Aorta (tissue), 5 donors: Measurements from ENCODE around the gene PRSS16. TPM values are rescaled to one million over a fixed set of nuclear protein-coding genes. Genes with fewer than 3 reads are reported as not detected.
"Not testable (repeated sequence)": the region's sequence is repeated elsewhere in the genome, so short reads cannot be mapped to it uniquely, and the experiment has no call there.

ENCODE experiments used
- ATAC-seq: fragments of 200-7000 bp; cut with Tn5 transposase; one replicate; pipeline ENCODE4 v1.9.1; 2022; ENCODE audit warnings: moderate library complexity; ENCODE audit not compliant: low FRiP score
- DNase-seq, 2 donors: peaks; one replicate each; pipeline ENCODE4 v3.0.0-alpha.2; 2020
- H3K27ac ChIP-seq, 2 donors: one replicate each; pipeline ENCODE4 v1.5.1; 2013; ENCODE audit warnings: low read length in 2 of 2, mild to moderate bottlenecking in 2 of 2, moderate library complexity in 2 of 2, control low read depth in 1 of 2, inconsistent platforms in 1 of 2, low read depth in 1 of 2
- H3K27me3 ChIP-seq, 2 donors: one replicate each; pipeline ENCODE4 v1.6.1; 2013; ENCODE audit warnings: control low read depth in 1 of 2, low read length in 1 of 2, mild to moderate bottlenecking in 1 of 2, moderate library complexity in 1 of 2; ENCODE audit not compliant: insufficient read depth in 2 of 2, control insufficient read depth in 1 of 2
- H3K36me3 ChIP-seq, 2 donors: one replicate each; pipeline ENCODE4 v1.6.1; 2013; ENCODE audit warnings: control low read depth in 1 of 2, low read length in 1 of 2, mild to moderate bottlenecking in 1 of 2; ENCODE audit not compliant: insufficient read depth in 2 of 2, control insufficient read depth in 1 of 2
- H3K4me1 ChIP-seq, 2 donors: one replicate each; pipeline ENCODE4 v1.6.1; 2013; ENCODE audit warnings: low read length in 2 of 2, control low read depth in 1 of 2, mild to moderate bottlenecking in 1 of 2, moderate library complexity in 1 of 2; ENCODE audit not compliant: insufficient read depth in 2 of 2, control insufficient read depth in 1 of 2
- H3K4me3 ChIP-seq, 2 donors: one replicate each; pipeline ENCODE4 v1.5.1; 2013; ENCODE audit warnings: low read length in 2 of 2, control low read depth in 1 of 2, mild to moderate bottlenecking in 1 of 2
- H3K9me3 ChIP-seq: one replicate; pipeline ENCODE4 v1.6.1; 2013; ENCODE audit warnings: mild to moderate bottlenecking, low read length; ENCODE audit not compliant: control insufficient read depth
- WGBS, 2 donors: extraction: QIAGEN DNeasy Blood & Tissue Kit; methylation state at CpG; one replicate each; pipeline ENCODE4 v1.1.7; 2013; 5-methylcytosine and 5-hydroxymethylcytosine counted together
- intact Hi-C, 2 donors: fragments of 100-400 bp; cut with DNase I; formaldehyde crosslinking; loops; one replicate each; pipeline versions ENCODE4 v1.14.2 to v1.15.0; 2022
- polyA plus RNA-seq, 2 donors: library from polyadenylated mRNA; stranded (reverse); fragments of 200-250 nt; gene quantifications; one replicate each; pipeline ENCODE4 v1.2.3, GENCODE V29; 2013
- total RNA-seq, 2 donors: library from RNA; stranded (reverse); fragmentation: NEBNext Ultra II Directional; extraction: Animal tissue kit (Norgen Biotek cat#: 25700); gene quantifications; one replicate each; pipeline ENCODE4 v1.2.1, GENCODE V29; 2021
- donor health status: healthy with polysubstance abuse.
- donor health status: Bipolar disorder and iron deficiency.
- donor health status: DM: no; HTN: no; CAD: no.
- donor health status: DM: no; HTN: no; CAD: no.
- donor health status: DM: yes; HTN: yes; CAD: no.

The PRSS16 gene
- total and polyA plus RNA-seq, 4 donors = 0.75 to 1.1 TPM; not detected in 2

DNA sequence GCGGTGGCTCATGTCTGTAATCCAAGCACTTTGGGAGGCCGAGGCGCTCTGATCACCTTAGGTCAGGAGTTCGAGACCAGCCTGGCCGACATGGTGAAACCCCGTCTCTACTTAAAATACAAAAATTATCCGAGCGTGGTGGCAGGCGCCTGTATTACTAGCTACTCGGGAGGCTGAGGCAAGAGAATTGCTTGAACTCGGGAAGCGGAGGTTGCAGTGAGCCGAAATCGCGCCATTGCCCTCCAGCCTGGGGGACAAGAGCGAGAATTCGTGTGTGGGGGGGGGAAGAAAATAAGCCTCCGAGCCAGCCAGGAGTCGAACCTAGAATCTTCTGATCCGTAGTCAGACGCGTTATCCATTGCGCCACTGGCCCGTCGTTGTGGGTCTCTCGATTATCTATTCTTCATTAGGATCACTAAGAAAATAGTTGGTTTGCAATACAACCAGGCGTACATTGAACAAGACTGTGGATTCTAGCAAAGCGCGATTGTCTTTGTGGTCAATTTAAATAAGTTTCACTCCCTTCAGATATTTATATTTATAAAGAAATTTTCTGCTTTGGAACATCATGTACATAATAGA, 33.9 kb upstream of the PRSS16 start:
- intact Hi-C loops = no loop called here
- Histone ChIP-seq H3K9me3 (peaks cover 5% of the 10 kb centered on the region), H3K27me3 (peaks cover 0 to 3% of the 10 kb centered on the region in 2 donors), H3K4me1 (no peaks in the 10 kb centered on the region), H3K27ac (no peak overlapping the region), H3K4me3 (no peak overlapping the region), H3K36me3 (no peaks in the 10 kb centered on the region)
- no peak for DNase-seq
- WGBS, 2 donors = 38 to 41% methylated on average over 29 of the region's 29 CpGs
- ATAC-seq = no peak

DNA sequence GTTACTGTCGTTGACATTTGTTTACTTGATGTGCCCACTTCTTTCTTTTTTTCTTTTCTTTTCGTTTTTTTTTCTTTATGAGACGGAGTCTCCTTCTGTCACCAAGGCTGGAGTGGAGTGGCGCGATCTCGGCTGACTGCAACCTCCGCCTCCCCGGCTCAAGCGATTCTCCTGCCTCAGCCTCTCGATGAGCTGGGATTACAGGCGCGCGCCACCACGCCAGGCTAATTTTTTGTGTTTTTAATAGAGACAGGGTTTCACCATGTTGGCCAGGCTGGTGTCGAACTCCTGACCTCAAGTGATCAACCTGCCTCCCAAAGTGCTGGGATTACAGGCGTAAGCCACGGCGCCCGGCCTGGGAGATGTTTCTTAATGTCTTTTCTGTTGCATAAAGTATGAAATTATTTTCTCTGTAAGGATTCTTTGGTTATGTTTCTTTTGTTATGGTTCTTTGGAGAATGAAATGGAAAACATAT, 33.3 kb upstream of the PRSS16 start:
- peaks cover 5% of the 10 kb centered on the region for H3K9me3 ChIP-seq
- H3K4me1 ChIP-seq = no peaks in the 10 kb centered on the region
- intact Hi-C loops = no loop called here
- ATAC-seq = no peak
- H3K27ac ChIP-seq = no peak overlapping the region
- H3K4me3 ChIP-seq = no peak overlapping the region
- WGBS, 2 donors = 28 to 39% methylated on average over 19 of the region's 19 CpGs
- no peak for DNase-seq
- H3K36me3 ChIP-seq = no peaks in the 10 kb centered on the region
- H3K27me3 ChIP-seq = peaks cover 0 to 3% of the 10 kb centered on the region in 2 donors

DNA sequence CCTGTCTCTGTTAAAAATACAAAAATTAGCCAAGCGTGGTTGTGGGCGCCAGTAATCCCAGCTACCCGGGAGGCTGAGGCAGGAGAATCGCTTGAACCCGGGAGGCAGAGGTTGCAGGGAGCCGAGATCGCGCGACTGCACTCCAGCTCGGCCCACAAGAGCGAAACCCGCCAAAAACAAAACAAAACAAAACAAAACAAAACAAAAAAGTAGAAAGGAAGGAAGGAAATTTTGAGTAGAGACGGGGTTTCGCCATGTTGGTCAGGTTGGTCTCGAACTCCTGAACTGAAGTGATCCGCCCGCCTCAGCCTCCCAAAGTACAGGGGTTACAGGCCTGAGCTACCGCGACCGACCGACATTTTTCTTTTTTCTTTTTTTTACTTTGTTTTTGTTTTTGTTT, 30.6 kb upstream of the PRSS16 start:
- Histone ChIP-seq H3K4me1 (no peaks in the 10 kb centered on the region), H3K9me3 (peaks cover 1% of the 10 kb centered on the region), H3K36me3 (no peaks in the 10 kb centered on the region), H3K27ac (no peak overlapping the region), H3K4me3 (no peak overlapping the region), H3K27me3 (peaks cover 0 to 3% of the 10 kb centered on the region in 2 donors)
- intact Hi-C loops = no loop called here
- 91 to 95% methylated on average over 21 of the region's 21 CpGs for WGBS, 2 donors
- DNase-seq (no peak), ATAC-seq (no peak)

DNA sequence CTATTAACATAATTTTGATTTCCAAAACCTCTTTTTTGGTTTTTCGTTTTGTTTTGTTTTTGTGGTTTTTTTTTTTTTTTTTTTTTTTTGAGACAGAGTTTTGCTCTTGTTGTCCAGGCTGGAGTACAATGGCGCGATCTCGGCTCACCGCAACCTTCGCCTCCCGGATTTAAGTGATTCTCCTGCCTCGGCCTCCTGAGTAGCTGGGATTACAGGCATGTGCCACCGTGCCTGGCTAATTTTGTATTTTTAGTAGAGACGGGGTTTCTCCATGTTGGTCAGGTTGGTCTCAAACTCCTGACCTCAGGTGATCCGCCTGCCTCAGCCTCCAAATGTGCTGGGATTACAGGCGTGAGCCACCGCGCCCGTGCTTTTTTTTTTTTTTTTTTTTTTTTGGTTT, 24.5 kb upstream of the PRSS16 start:
- H3K4me3 ChIP-seq, H3K9me3 ChIP-seq, ATAC-seq, H3K36me3 ChIP-seq, H3K27me3 ChIP-seq, intact Hi-C loops, H3K4me1 ChIP-seq, DNase-seq, H3K27ac ChIP-seq: not testable (repeated sequence)
- WGBS, 2 donors = 92 to 93% methylated on average over 15 of the region's 15 CpGs

DNA sequence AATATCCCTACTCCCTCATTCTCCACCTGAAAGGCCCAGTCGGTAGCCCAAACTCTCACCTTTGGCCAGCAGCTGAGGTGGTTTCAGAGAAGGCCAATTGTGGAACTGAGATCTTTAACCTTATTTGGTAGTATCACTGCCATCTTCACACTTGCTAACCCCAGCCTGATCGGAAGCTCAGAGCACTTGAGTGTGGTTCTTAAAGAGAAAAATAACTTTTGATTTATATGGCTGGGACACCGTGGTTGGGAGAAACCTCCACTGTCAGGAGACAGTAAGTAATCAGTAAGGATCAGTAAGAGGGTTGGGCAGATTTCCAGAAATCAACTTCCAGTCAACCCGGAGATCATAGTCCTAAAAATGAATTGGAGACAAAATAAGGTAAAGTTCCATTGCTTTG, 22.8 kb upstream of the PRSS16 start:
- WGBS, 2 donors = 61 to 70% methylated on average over 4 of the region's 4 CpGs
- H3K4me3 ChIP-seq = no peak overlapping the region
- DNase-seq (no peak), ATAC-seq (no peak)
- no peak overlapping the region for H3K27ac ChIP-seq
- H3K9me3 ChIP-seq = no peaks in the 10 kb centered on the region
- H3K27me3 ChIP-seq = no peaks in the 10 kb centered on the region
- H3K4me1 ChIP-seq = no peaks in the 10 kb centered on the region
- H3K36me3 ChIP-seq = no peaks in the 10 kb centered on the region
- intact Hi-C loops = no loop called here

DNA sequence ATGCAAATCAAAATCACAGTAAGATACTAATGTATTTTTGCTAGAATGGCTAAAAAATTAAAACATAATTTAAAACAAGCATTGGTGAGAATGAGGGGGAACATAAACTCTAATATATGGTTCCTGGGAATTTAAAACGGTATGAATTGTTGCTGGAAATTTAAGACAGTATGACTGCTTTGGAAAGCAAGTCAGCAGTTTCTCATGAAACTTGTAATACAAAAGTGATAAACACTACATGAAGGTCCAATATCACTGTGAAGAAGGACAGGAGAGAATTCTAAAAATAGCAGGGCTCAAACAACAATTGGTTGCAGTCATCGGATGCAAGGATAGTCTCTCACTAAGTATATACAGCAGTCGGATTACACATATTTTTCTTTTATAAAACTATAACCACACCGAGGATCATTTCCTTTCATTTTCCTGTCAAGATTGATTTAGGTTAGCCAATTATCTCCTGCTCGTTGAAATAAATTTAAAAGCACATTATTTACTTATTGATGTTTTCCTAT, 18.5 kb upstream of the PRSS16 start:
- DNase-seq (no peak), ATAC-seq (no peak)
- H3K4me3 ChIP-seq = no peak overlapping the region
- intact Hi-C loops = no loop called here
- no peaks in the 10 kb centered on the region for H3K4me1 ChIP-seq
- no peaks in the 10 kb centered on the region for H3K9me3 ChIP-seq
- no peaks in the 10 kb centered on the region for H3K27me3 ChIP-seq
- H3K27ac ChIP-seq = no peak overlapping the region
- no peaks in the 10 kb centered on the region for H3K36me3 ChIP-seq
- 69 to 72% methylated on average over 5 of the region's 5 CpGs for WGBS, 2 donors

DNA sequence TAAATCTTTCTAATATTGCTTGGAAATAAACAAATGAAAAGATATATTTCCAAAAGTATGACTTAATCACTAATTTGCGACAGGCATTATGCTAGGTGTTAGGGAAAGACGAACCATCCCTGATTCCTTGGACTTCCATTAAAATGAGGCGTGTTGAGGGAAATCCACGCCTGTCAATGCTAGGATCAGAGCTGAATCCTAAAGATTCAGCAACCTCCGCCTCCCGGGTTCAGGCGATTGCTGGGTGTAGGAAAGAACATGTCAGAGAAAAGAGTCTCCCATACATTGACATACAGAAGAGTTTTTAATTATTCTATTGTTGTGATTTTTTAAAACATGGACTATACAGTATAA, 16.8 kb upstream of the PRSS16 start:
- WGBS, 2 donors = 27 to 38% methylated on average over 7 of the region's 7 CpGs
- Histone ChIP-seq H3K4me1 (no peaks in the 10 kb centered on the region), H3K27ac (no peak overlapping the region), H3K9me3 (no peaks in the 10 kb centered on the region), H3K27me3 (no peaks in the 10 kb centered on the region), H3K4me3 (no peak overlapping the region), H3K36me3 (no peaks in the 10 kb centered on the region)
- DNase-seq = no peak
- intact Hi-C loops = no loop called here
- ATAC-seq = no peak

DNA sequence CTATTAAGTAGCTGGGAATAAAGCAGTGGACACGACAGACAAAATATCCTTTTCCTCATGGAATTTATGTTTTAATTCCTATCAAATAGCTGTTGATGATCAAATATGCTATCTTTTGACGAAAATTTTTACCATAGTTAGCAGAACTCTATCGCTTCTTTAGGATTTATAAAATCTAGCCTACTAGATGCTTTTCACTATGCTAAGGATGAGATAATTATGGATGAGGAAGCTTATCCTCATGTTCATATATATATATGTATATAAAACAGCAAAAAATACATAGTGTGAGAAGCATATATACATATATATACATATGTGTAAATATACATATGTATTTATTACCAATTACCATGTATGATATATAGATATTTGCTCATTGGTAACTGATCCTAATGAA, 12.9 kb upstream of the PRSS16 start:
- H3K4me3 ChIP-seq = no peak overlapping the region
- intact Hi-C loops = no loop called here
- H3K36me3 ChIP-seq = no peaks in the 10 kb centered on the region
- no peaks in the 10 kb centered on the region for H3K4me1 ChIP-seq
- H3K27ac ChIP-seq = no peak overlapping the region
- DNase-seq (no peak), ATAC-seq (no peak)
- H3K9me3 ChIP-seq = peaks cover 5% of the 10 kb centered on the region
- WGBS, 2 donors = 63% methylated on average over 3 of the region's 3 CpGs
- H3K27me3 ChIP-seq = no peaks in the 10 kb centered on the region

DNA sequence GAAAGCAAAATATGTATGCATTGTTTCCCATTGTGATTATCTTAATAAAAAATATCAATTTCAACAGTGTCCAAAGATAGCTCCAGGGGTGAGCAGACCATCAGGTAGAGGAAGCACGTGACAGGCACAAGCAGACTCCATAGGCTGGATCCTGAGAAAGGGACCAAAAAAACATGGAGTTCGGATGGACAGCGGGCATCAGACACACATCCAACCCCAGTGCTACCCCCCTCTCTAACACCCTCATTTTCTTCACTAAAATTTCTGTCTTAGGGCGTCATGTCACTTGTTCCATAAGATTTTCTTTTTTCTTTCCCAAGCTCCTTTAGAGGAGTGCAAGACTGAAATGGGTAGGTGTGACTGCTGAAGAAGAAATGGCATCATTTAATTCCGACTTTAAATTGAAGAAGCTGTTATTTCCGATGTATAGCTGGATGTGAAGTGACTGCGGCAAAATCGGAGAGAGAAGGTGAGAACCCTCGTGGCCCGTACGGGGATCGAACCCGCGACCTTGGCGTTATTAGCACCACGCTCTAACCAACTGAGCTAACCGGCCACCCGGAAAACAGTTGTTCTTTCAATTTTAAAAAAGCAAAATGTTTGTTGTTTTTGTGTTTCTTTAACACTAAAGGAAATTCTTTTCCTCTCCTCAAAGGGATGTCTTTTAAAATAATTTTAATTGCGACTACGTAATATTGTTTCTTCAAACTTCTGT, 10.3 kb upstream of the PRSS16 start:
- no peak for DNase-seq

More for the DNA sequence above, 10.3 kb upstream of the PRSS16 start:
- no peaks in the 10 kb centered on the region for H3K27me3 ChIP-seq
- H3K36me3 ChIP-seq = no peaks in the 10 kb centered on the region
- ATAC-seq = no peak
- no peak overlapping the region for H3K27ac ChIP-seq
- peaks cover 5% of the 10 kb centered on the region for H3K9me3 ChIP-seq
- 19 to 23% methylated on average over 20 of the region's 20 CpGs for WGBS, 2 donors
- intact Hi-C loops = no loop called here
- H3K4me3 ChIP-seq = no peak overlapping the region
- H3K4me1 ChIP-seq = no peaks in the 10 kb centered on the region
